ENCODE data around the gene EML1.

DNA sequence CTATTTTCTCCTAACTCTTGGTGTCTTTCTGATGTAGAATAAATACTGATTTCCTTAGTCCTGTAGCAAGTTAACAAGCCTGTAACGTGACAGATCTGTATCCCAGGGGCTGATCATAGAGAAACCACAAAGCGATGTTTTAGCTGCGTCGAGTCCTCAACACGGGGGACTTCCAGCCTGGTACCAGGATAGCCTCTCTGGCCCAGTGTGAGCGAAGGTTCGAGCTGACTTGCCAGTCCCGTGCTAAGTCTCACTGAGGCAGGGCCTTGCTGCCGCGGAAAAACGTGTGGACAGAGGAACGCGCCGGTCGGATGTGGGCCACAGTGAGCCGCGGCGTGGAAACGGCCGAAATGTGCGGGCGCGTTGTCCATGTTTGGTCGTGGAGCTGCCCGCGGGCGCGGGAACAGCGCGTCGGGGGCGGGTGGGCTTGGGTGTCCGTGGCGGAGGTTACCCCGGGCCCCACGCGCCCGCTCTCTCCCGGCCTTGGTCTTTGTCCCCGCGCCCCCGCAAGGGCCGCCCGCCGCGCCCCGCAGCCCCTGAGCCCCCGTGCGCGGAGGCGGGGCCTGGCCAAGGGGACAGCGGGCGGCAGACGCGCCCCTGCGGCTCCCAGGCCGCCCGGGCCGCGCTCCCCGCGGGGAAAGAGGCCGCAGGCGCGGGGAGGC lies 531 bp upstream of the EML1 start:
- TF ChIP-seq, protein P1, sequence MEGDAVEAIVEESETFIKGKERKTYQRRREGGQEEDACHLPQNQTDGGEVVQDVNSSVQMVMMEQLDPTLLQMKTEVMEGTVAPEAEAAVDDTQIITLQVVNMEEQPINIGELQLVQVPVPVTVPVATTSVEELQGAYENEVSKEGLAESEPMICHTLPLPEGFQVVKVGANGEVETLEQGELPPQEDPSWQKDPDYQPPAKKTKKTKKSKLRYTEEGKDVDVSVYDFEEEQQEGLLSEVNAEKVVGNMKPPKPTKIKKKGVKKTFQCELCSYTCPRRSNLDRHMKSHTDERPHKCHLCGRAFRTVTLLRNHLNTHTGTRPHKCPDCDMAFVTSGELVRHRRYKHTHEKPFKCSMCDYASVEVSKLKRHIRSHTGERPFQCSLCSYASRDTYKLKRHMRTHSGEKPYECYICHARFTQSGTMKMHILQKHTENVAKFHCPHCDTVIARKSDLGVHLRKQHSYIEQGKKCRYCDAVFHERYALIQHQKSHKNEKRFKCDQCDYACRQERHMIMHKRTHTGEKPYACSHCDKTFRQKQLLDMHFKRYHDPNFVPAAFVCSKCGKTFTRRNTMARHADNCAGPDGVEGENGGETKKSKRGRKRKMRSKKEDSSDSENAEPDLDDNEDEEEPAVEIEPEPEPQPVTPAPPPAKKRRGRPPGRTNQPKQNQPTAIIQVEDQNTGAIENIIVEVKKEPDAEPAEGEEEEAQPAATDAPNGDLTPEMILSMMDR (IDR thresholded peaks at IDR 0.05), result no peak
- TF ChIP-seq ZFX (IDR thresholded peaks at IDR 0.05; ENCODE audit: borderline replicate concordance), result no peak

Measured in 22Rv1 (cell line).